Cardiac fibroblast (primary cell): ENCODE results near the gene RBM47.
"Not testable (repeated sequence)": the region's sequence is repeated elsewhere in the genome, so short reads cannot be mapped to it uniquely, and the experiment has no call there.

Experiments used
- DNase-seq, 2 donors: peaks; one replicate each; pipeline versions ENCODE4 v3.0.0 to v3.0.0-alpha.2; 2010; ENCODE audit warnings: low read depth in 2 of 2
- H3K4me3 ChIP-seq, 2 donors: replicated peaks in 1 of 2; 1 replicate in 1 of 2; 2 replicates in 1 of 2; pipeline ENCODE4 v1.5.1; 2011; ENCODE audit warnings: low read depth in 2 of 2, low read length in 2 of 2, mild to moderate bottlenecking in 2 of 2, moderate library complexity in 1 of 2
- CTCF ChIP-seq: IDR thresholded peaks from one replicate; pipeline ENCODE4 v1.5.1; 2011; ENCODE audit warnings: low read depth, mild to moderate bottlenecking, low read length, inconsistent platforms

Gene RBM47

GRCh38 chr4:40412388-40412787, 217.3 kb downstream of the RBM47 start:
- DNase-seq: no peak
- no peak overlapping the region for H3K4me3 ChIP-seq
- TF ChIP-seq CTCF: no peak

- no peak overlapping the region for H3K4me3 ChIP-seq
- peak; percentile 21 to 65 for DNase-seq
- TF ChIP-seq CTCF: no peak
These were observed 219.8 kb downstream of the RBM47 start for GRCh38 chr4:40409835-40410234.

- H3K4me3 ChIP-seq, DNase-seq: not testable (repeated sequence)
These were observed 222.2 kb downstream of the RBM47 start for GRCh38 chr4:40407468-40407867.

- no peak for TF ChIP-seq CTCF
- no peak overlapping the region for H3K4me3 ChIP-seq
These were observed 223.3 kb downstream of the RBM47 start for GRCh38 chr4:40406340-40406739.

GRCh38 chr4:40405193-40405592, 224.5 kb downstream of the RBM47 start:
- no peak for TF ChIP-seq CTCF
- no peak for DNase-seq
- H3K4me3 ChIP-seq: no peak overlapping the region

More at GRCh38 chr4:40406340-40406739, 223.3 kb downstream of the RBM47 start:
- DNase-seq: no peak

GRCh38 chr4:40403081-40403480, 226.6 kb downstream of the RBM47 start:
- H3K4me3 ChIP-seq: no peak overlapping the region
- TF ChIP-seq CTCF: no peak
- DNase-seq: peak in 1 of 2 donors; percentile 10

GRCh38 chr4:40402556-40402955, 227.1 kb downstream of the RBM47 start:
- DNase-seq: no peak
- H3K4me3 ChIP-seq: no peak overlapping the region
- TF ChIP-seq CTCF: no peak
